Mucosa of descending colon (tissue), 3 donors: ENCODE results near the gene NEAT1. TPM values are rescaled to one million over a fixed set of nuclear protein-coding genes. Genes with fewer than 3 reads are reported as not detected.

Source experiments
- ATAC-seq: fragments of 200-7000 bp; cut with Tn5 transposase; one replicate; pipeline ENCODE4 v1.9.1; 2020; ENCODE audit warnings: mild to moderate bottlenecking, moderate library complexity
- DNase-seq, 3 donors: peaks; one replicate each; pipeline ENCODE4 v3.0.0-alpha.2; 2020
- H3K36me3 ChIP-seq: fragments of 200-600 bp; one replicate; pipeline ENCODE4 v1.8.0; 2021; ENCODE audit warnings: low read depth, mild to moderate bottlenecking
- H3K4me1 ChIP-seq: fragments of 200-600 bp; one replicate; pipeline ENCODE4 v1.8.0; 2021; ENCODE audit warnings: low read depth, mild to moderate bottlenecking
- H3K4me3 ChIP-seq: fragments of 200-600 bp; one replicate; pipeline ENCODE4 v1.8.0; 2021; ENCODE audit warnings: mild to moderate bottlenecking
- H3K9me3 ChIP-seq: fragments of 200-600 bp; one replicate; pipeline ENCODE4 v1.8.0; 2021; ENCODE audit warnings: mild to moderate bottlenecking
- intact Hi-C, 2 donors: fragments of 100-400 bp; cut with DNase I in 1 of 2; cut with micrococcal nuclease in 1 of 2; formaldehyde crosslinking; loops; one replicate each; pipeline versions ENCODE4 v1.11.0 to v1.11.1; 2022; cut with DNase I, micrococcal nuclease
- total RNA-seq, 3 donors: library from RNA; stranded (reverse); fragmentation: NEBNext Ultra II Directional in 2 of 3; extraction: Animal tissue kit (Norgen Biotek cat#: 25700) in 2 of 3; gene quantifications; one replicate each; pipeline versions ENCODE4 v1.2.1 to v1.2.4, GENCODE V29; 2021 to 2023
- TF ChIP-seq, protein P1 (sequence below): fragments of 200-600 bp; IDR thresholded peaks from one replicate; pipeline ENCODE4 v1.8.0; 2022; ENCODE audit warnings: antibody characterized with exemption, mild to moderate bottlenecking
- donor health status: DM: no; HTN: no; CAD: no; lungs with moderate emphysema.
- donor health status: DM: no; HTN: no; CAD: no.
- donor health status: DM: no; HTN: yes; CAD: no.

The NEAT1 gene
- total RNA-seq, 3 donors from 2014 or later, result 1,133 to 1,409 (median 1,237) TPM

DNA sequence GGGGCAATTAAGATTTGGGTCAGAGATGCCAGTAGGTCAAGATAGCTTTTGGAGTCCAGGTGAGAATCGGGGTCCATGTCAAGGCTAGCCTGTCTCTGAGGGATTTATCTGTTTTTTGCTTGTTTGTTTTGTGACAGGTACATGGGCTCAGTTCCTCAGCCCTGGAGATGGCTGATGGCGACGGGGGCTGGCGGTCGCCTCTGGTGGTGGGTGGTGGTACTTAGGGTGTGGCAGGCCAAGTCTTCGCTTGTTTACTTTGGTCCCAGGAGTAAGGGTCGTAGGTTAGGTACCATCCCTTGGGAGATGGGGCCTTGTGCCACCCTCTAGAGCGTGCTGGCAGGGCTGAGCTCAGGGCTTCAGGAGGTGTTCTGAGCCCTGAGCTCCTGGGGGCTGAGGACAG lies 44.8 kb upstream of the NEAT1 start:
- Histone ChIP-seq H3K4me1 (peaks cover 24% of the 10 kb centered on the region), H3K4me3 (no peak overlapping the region), H3K36me3 (no peaks in the 10 kb centered on the region), H3K9me3 (no peaks in the 10 kb centered on the region)
- no peak for ATAC-seq
- DNase-seq, result no peak
- intact Hi-C loops, result no loop called here
- TF ChIP-seq, protein P1, sequence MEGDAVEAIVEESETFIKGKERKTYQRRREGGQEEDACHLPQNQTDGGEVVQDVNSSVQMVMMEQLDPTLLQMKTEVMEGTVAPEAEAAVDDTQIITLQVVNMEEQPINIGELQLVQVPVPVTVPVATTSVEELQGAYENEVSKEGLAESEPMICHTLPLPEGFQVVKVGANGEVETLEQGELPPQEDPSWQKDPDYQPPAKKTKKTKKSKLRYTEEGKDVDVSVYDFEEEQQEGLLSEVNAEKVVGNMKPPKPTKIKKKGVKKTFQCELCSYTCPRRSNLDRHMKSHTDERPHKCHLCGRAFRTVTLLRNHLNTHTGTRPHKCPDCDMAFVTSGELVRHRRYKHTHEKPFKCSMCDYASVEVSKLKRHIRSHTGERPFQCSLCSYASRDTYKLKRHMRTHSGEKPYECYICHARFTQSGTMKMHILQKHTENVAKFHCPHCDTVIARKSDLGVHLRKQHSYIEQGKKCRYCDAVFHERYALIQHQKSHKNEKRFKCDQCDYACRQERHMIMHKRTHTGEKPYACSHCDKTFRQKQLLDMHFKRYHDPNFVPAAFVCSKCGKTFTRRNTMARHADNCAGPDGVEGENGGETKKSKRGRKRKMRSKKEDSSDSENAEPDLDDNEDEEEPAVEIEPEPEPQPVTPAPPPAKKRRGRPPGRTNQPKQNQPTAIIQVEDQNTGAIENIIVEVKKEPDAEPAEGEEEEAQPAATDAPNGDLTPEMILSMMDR, result no peak

DNA sequence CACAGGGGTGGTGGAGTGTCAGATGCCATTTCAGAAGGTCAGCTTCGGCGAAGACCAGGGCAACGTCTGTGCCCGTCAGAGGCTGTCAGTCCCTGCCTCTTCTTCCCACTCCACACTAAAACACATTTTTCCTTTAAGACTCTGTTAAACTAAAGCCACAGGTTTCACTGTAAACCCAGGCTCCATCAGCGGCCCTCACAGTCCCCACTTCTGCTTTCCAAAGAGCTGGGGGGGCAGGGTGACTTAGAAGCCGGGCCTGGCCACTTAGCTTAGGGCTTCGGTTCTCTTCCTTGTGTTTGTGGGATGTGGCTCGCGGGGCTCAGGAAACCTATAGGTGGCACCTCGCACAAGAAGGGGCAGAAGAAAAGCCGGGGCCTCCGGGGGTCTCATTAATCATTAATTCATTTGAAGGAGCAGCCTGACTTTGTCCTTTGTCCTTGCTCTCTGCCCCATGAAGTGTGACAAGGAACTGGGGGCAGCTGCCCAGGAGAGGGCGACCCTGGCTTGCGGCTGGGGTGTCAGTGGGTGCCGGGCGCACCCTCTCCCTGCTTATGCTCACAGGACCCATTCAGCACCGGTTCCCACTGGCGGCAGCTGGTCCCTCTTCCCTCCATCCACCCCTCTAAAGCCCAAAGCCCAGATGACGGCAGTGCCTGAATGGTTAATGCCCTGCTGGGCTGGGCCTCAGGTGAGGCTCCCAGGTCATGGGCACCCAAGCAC lies 44.2 kb upstream of the NEAT1 start:
- Histone ChIP-seq H3K4me3 (no peak overlapping the region), H3K4me1 (peaks cover 30% of the 10 kb centered on the region), H3K9me3 (no peaks in the 10 kb centered on the region), H3K36me3 (no peaks in the 10 kb centered on the region)
- intact Hi-C loops, result no loop called here
- DNase-seq (no peak), ATAC-seq (no peak)
- TF ChIP-seq, protein P1, result no peak

DNA sequence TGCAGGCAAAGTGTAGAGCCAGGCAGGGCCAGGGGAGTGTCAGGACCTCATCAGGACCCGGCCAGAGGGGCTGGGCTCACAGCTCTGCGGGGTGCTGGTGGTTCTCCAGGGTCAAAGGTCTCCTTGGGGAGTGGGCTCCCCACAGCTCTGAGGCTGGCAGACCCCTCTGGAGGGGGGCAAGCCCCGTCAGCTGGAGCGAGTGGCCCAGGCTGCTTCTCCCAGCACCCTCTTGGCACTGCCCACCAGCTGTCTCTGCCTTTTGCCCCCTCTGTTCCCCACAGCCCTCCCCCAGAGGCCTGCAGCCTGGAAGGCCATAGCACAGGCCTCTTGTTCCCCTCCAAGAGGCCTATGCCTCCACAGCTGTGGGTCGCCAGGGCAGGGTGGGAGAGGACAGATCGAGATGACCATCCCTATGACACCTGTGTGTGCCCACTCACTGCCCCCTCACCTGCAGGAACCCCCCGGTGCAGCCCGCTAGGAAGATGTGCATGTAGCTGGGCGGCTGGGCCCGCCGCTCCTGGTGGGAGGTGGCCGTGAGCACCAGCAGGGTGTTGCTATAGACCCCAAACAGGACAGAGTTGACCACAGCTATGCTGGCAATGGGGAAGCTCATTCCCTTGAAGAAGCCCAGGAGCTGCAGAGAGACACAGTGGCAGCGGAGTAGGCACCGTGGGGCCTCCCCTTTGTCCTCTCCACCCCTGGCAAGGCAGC lies 43.5 kb upstream of the NEAT1 start:
- no peaks in the 10 kb centered on the region for H3K36me3 ChIP-seq
- peaks cover 37% of the 10 kb centered on the region for H3K4me1 ChIP-seq
- H3K9me3 ChIP-seq, result no peaks in the 10 kb centered on the region
- ATAC-seq, result no peak
- TF ChIP-seq, protein P1, result no peak
- no peak for DNase-seq
- H3K4me3 ChIP-seq, result no peak overlapping the region
- intact Hi-C loops, result no loop called here

DNA sequence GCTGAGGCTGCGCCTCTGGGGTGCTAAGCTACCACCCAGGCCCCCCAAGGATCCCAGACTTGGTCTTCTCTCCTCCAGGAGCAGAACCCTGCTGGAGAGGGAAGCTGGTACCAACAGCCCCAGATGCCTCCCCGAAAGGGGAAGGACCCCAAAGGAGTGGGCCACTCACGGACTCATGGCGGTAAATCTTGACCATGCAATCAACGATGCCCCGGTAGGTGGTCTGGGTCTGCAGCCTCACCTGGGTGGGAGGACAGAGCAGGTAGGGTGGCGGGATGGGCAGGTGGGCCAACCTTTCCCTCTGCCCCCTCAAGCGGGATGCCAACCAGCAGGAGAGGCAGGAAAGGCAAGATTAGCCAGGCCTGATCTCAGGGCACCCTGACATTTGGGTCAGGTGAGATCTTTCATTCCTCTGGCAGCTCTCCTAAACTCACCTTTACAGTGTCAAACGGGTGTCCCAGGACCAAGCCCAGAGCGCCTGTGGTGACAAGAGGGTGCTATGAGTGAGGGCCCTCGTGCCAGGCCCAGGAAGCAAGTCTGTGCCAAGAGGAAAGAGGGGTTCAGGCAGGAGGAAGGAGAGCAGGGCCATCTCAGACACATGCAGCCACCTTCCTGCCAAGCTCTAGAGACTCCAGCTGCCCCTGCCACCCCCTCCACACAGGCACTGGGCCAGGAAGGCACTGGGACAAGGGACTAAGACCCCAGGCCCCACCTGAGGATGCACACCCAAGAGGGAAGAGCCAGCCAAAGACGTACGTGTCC lies 42.7 kb upstream of the NEAT1 start:
- no peaks in the 10 kb centered on the region for H3K36me3 ChIP-seq
- H3K4me1 ChIP-seq, result peaks cover 38% of the 10 kb centered on the region
- H3K9me3 ChIP-seq, result no peaks in the 10 kb centered on the region
- intact Hi-C loops, result no loop called here
- no peak for ATAC-seq
- TF ChIP-seq, protein P1, result no peak
- no peak overlapping the region for H3K4me3 ChIP-seq
- DNase-seq, result no peak

DNA sequence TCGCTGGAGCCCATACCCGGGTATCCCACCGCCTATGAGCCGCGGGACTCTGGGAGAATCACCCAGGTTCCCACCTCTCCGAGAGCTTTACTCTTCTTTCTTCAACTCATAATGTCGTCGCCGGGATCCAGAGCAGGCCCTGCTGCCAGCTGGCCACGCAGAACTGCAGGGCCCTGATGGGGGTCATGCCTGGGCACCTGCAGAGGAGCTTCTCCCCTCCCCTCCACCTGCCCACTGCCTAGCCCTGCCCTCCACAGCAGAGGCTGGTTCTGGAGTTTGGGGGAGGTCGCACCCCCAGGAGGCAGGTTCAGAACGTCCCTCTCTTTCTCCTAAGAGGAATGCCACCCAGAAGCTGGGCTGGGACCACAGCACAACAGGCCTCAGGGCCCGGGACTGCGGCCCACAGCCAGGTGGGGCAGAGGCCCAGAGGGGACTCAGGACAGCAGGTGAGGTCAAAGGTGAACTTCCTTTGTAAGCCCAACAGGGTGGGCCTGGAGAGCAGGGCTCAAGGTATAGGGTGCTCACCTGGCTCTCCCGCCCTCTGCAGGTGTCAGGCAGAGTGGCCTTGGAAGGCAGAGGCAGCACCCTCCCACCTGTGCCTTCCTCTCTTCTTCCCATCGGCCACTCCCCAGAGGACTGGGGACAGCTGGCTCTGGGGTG lies 42.0 kb upstream of the NEAT1 start:
- Histone ChIP-seq H3K9me3 (no peaks in the 10 kb centered on the region), H3K36me3 (no peaks in the 10 kb centered on the region), H3K4me3 (no peak overlapping the region), H3K4me1 (peaks cover 41% of the 10 kb centered on the region)
- peak; percentile 31 for ATAC-seq
- intact Hi-C loops, result no loop called here
- TF ChIP-seq, protein P1, result peak; percentile 33
- peak in 2 of 3 donors; percentile 61 to 70 for DNase-seq
